Osteoblast (primary cell): ENCODE data around the gene SOBP. TPM values are rescaled to one million over a fixed set of nuclear protein-coding genes. Genes with fewer than 3 reads are reported as not detected.
A peak's percentile ranks its signal among the peaks of the same experiment; 100 is the strongest.

Experiments
- DNase-seq: peaks from one replicate; pipeline ENCODE4 v3.0.0; 2011; ENCODE audit warnings: low spot score, mixed read lengths; ENCODE audit not compliant: insufficient read length; ENCODE audit errors: missing footprints
- H2AFZ ChIP-seq: 2 replicates; pipeline ENCODE4 v1.6.0; 2011; ENCODE audit warnings: mild to moderate bottlenecking, low read length
- H3K27ac ChIP-seq: 2 replicates; pipeline ENCODE4 v1.5.1; 2011; ENCODE audit warnings: mild to moderate bottlenecking, low read depth, low read length, moderate library complexity
- H3K27me3 ChIP-seq: 2 replicates; pipeline ENCODE4 v1.6.0; 2012; ENCODE audit warnings: mild to moderate bottlenecking, control low read depth, inconsistent platforms, low read length, moderate library complexity; ENCODE audit not compliant: insufficient read depth
- H3K36me3 ChIP-seq: 2 replicates; pipeline ENCODE4 v1.5.1; 2011; ENCODE audit warnings: mild to moderate bottlenecking, low read length, control low read depth, moderate library complexity; ENCODE audit not compliant: insufficient read depth
- H3K4me1 ChIP-seq: 2 replicates; pipeline ENCODE4 v1.5.1; 2011; ENCODE audit warnings: mild to moderate bottlenecking, low read length, control low read depth, moderate library complexity; ENCODE audit not compliant: insufficient read depth
- H3K4me2 ChIP-seq: 2 replicates; pipeline ENCODE4 v1.6.0; 2011; ENCODE audit warnings: mild to moderate bottlenecking, low read length; ENCODE audit not compliant: insufficient read depth
- H3K4me3 ChIP-seq: fragments of 200-600 bp; sonication (generic); 3 replicates; pipeline ENCODE4 v1.5.1; 2012; ENCODE audit warnings: mild to moderate bottlenecking, low read length, inconsistent platforms; ENCODE audit not compliant: insufficient read depth
- H3K79me2 ChIP-seq: 2 replicates; pipeline ENCODE4 v1.6.0; 2012; ENCODE audit warnings: mild to moderate bottlenecking, low read length, control low read depth, inconsistent platforms; ENCODE audit not compliant: insufficient read depth
- H3K9me3 ChIP-seq: 2 replicates; pipeline ENCODE4 v1.5.1; 2011; ENCODE audit warnings: low read depth, low read length, control low read depth
- H4K20me1 ChIP-seq: 2 replicates; pipeline ENCODE4 v1.6.0; 2012; ENCODE audit warnings: mild to moderate bottlenecking, low read length, control low read depth; ENCODE audit not compliant: insufficient read depth
- CTCF ChIP-seq: IDR thresholded peaks from 2 replicates; pipeline ENCODE4 v1.5.1; 2011; ENCODE audit warnings: mild to moderate bottlenecking, low read depth, low read length, moderate library complexity; ENCODE audit errors: extremely low read depth
- total RNA-seq: library from RNA; depleted of rRNA; stranded (reverse); fragments of >200 nt; gene quantifications from 2 replicates; pipeline ENCODE4 v1.2.3, GENCODE V29; 2012

SOBP gene
- total RNA-seq, 1 donor = 3.6 TPM

- Histone ChIP-seq H3K9me3 (no peaks in the 10 kb centered on the region), H3K36me3 (no peaks in the 10 kb centered on the region), H3K79me2 (no peaks in the 10 kb centered on the region), H3K27me3 (no peaks in the 10 kb centered on the region), H3K27ac (peak overlapping the region; percentile 98), H3K4me1 (peaks cover 46% of the 10 kb centered on the region), H4K20me1 (no peaks in the 10 kb centered on the region), H2AFZ (peak overlapping the region; percentile 18), H3K4me2 (no peak overlapping the region), H3K4me3 (no peak overlapping the region)
- no peak for TF ChIP-seq CTCF
- DNase-seq = no peak
Measured at GRCh38 chr6:107689190-107689589, 199.3 kb downstream of the SOBP start.

GRCh38 chr6:107689951-107690642 lies 200.2 kb downstream of the SOBP start:
- Histone ChIP-seq H3K36me3 (no peaks in the 10 kb centered on the region), H3K9me3 (no peaks in the 10 kb centered on the region), H2AFZ (peak overlapping the region; percentile 11), H3K79me2 (no peaks in the 10 kb centered on the region), H3K4me1 (peaks cover 51% of the 10 kb centered on the region), H3K4me2 (peak overlapping the region; percentile 70), H3K4me3 (no peak overlapping the region), H3K27me3 (no peaks in the 10 kb centered on the region), H4K20me1 (no peaks in the 10 kb centered on the region), H3K27ac (peak overlapping the region; percentile 98)
- DNase-seq = no peak
- peak; percentile 14 for TF ChIP-seq CTCF

- Histone ChIP-seq H3K27ac (peak overlapping the region; percentile 98), H3K4me1 (peaks cover 52% of the 10 kb centered on the region), H2AFZ (peak overlapping the region; percentile 17), H3K27me3 (no peaks in the 10 kb centered on the region), H3K4me2 (peak overlapping the region; percentile 70), H3K36me3 (no peaks in the 10 kb centered on the region), H3K4me3 (peak overlapping the region; percentile 29), H3K79me2 (no peaks in the 10 kb centered on the region), H4K20me1 (no peaks in the 10 kb centered on the region), H3K9me3 (no peaks in the 10 kb centered on the region)
- no peak for TF ChIP-seq CTCF
- peak; percentile 90 for DNase-seq
Measured at GRCh38 chr6:107690643-107691061, 200.7 kb downstream of the SOBP start.

- Histone ChIP-seq H3K4me1 (peaks cover 55% of the 10 kb centered on the region), H3K27me3 (no peaks in the 10 kb centered on the region), H3K36me3 (no peaks in the 10 kb centered on the region), H3K27ac (peak overlapping the region; percentile 98), H3K79me2 (no peaks in the 10 kb centered on the region), H4K20me1 (no peaks in the 10 kb centered on the region), H3K4me3 (peak overlapping the region; percentile 29), H3K4me2 (peak overlapping the region; percentile 70), H2AFZ (peak overlapping the region; percentile 17), H3K9me3 (no peaks in the 10 kb centered on the region)
- no peak for DNase-seq
- TF ChIP-seq CTCF = no peak
Measured at GRCh38 chr6:107691062-107691751, 201.3 kb downstream of the SOBP start.
